HT-29 (cell line): Measurements from ENCODE around the gene GNA15. TPM values are rescaled to one million over a fixed set of nuclear protein-coding genes. Genes with fewer than 3 reads are reported as not detected.

Source experiments
- DNase-seq: peaks from one replicate; pipeline ENCODE4 v3.0.0-alpha.2; 2015; ENCODE audit warnings: low spot score
- total RNA-seq: library from RNA; depleted of rRNA; stranded (reverse); fragments of >200 nt; shearing (Covaris generic); gene quantifications from 2 replicates; pipeline ENCODE4 v1.2.3, GENCODE V29; 2014

The GNA15 gene
- total RNA-seq, 1 experiment from 2014 or later = 15.9 TPM

- DNase-seq = no peak
Measured at GRCh38 chr19:3121396-3121795, 14.4 kb upstream of the GNA15 start.

GRCh38 chr19:3121821-3122511 lies 13.9 kb upstream of the GNA15 start:
- no peak for DNase-seq

GRCh38 chr19:3122512-3122870 lies 13.3 kb upstream of the GNA15 start:
- DNase-seq = no peak

- DNase-seq = no peak
Measured at GRCh38 chr19:3123088-3123721, 12.6 kb upstream of the GNA15 start.

- DNase-seq = no peak
Measured at GRCh38 chr19:3123956-3124355, 11.9 kb upstream of the GNA15 start.

GRCh38 chr19:3124630-3125029 lies 11.2 kb upstream of the GNA15 start:
- DNase-seq = no peak

- DNase-seq = peak; percentile 58
Measured at GRCh38 chr19:3125900-3126524, 9.8 kb upstream of the GNA15 start.

GRCh38 chr19:3129112-3129511 lies 6.7 kb upstream of the GNA15 start:
- DNase-seq = peak; percentile 50

- no peak for DNase-seq
Measured at GRCh38 chr19:3131168-3131567, 4.7 kb upstream of the GNA15 start.

GRCh38 chr19:3132971-3133792 lies 2.7 kb upstream of the GNA15 start:
- peak; percentile 53 for DNase-seq

GRCh38 chr19:3133793-3134116 lies 2.1 kb upstream of the GNA15 start:
- DNase-seq = no peak

- peak; percentile 12 for DNase-seq
Measured at GRCh38 chr19:3136684-3137055, 837 bp downstream of the GNA15 start.

GRCh38 chr19:3137119-3137518 lies 1.3 kb downstream of the GNA15 start:
- no peak for DNase-seq

GRCh38 chr19:3138268-3138667 lies 2.4 kb downstream of the GNA15 start:
- DNase-seq = no peak

- DNase-seq = no peak
Measured at GRCh38 chr19:3140667-3141038, 4.8 kb downstream of the GNA15 start.

- peak; percentile 32 for DNase-seq
Measured at GRCh38 chr19:3142292-3142670, 6.4 kb downstream of the GNA15 start.

- DNase-seq = no peak
Measured at GRCh38 chr19:3142781-3143337, 7.0 kb downstream of the GNA15 start.

- no peak for DNase-seq
Measured at GRCh38 chr19:3145909-3146676, 10.3 kb downstream of the GNA15 start.

- DNase-seq = no peak
Measured at GRCh38 chr19:3146677-3147100, 10.9 kb downstream of the GNA15 start.

- DNase-seq = no peak
Measured at GRCh38 chr19:3148503-3148902, 12.7 kb downstream of the GNA15 start.

- no peak for DNase-seq
Measured at GRCh38 chr19:3149089-3149488, 13.3 kb downstream of the GNA15 start.
